EH (cell line): ENCODE data around the gene DENND11.

Experiments used
- DNase-seq: peaks from one replicate; pipeline ENCODE4 v3.0.0-alpha.2; 2015; ENCODE audit warnings: low read depth

DENND11 gene

GRCh38 chr7:141676618-141677017 is 25.3 kb downstream of the DENND11 start:
- no peak for DNase-seq

- DNase-seq, result no peak
Observed at GRCh38 chr7:141675436-141676215, 26.3 kb downstream of the DENND11 start.

GRCh38 chr7:141674702-141675101 is 27.3 kb downstream of the DENND11 start:
- no peak for DNase-seq

GRCh38 chr7:141674171-141674671 is 27.7 kb downstream of the DENND11 start:
- DNase-seq, result no peak

GRCh38 chr7:141673346-141673745 is 28.6 kb downstream of the DENND11 start:
- no peak for DNase-seq

GRCh38 chr7:141671705-141672496 is 30.1 kb downstream of the DENND11 start:
- peak; percentile 18 for DNase-seq

- DNase-seq, result no peak
Observed at GRCh38 chr7:141668853-141669252, 33.1 kb downstream of the DENND11 start.

GRCh38 chr7:141666071-141666470 is 35.9 kb downstream of the DENND11 start:
- DNase-seq, result no peak

- no peak for DNase-seq
Observed at GRCh38 chr7:141665208-141666035, 36.5 kb downstream of the DENND11 start.

- no peak for DNase-seq
Observed at GRCh38 chr7:141664450-141664849, 37.5 kb downstream of the DENND11 start.

GRCh38 chr7:141663081-141663849 is 38.7 kb downstream of the DENND11 start:
- no peak for DNase-seq

- DNase-seq, result no peak
Observed at GRCh38 chr7:141660259-141660658, 41.7 kb downstream of the DENND11 start.

- no peak for DNase-seq
Observed at GRCh38 chr7:141659501-141659900, 42.5 kb downstream of the DENND11 start.

- DNase-seq, result peak; percentile 62
Observed at GRCh38 chr7:141654551-141654950, 47.4 kb downstream of the DENND11 start.

- no peak for DNase-seq
Observed at GRCh38 chr7:141652691-141653090, 49.3 kb downstream of the DENND11 start.
